HepG2 (cell line): Measurements from ENCODE around the gene EIF3L. TPM values are rescaled to one million over a fixed set of nuclear protein-coding genes. Genes with fewer than 3 reads are reported as not detected.

Experiments
- AGO2 ChIP-seq: fragments of 200-400 bp; formaldehyde crosslinking; optimal IDR thresholded peaks from 2 replicates; pipeline ENCODE3; 2017; ENCODE audit warnings: mild to moderate bottlenecking, low read depth, low read length, moderate library complexity
- BCL6 ChIP-seq: IDR thresholded peaks from 2 replicates; pipeline ENCODE4 v1.6.1; 2016; ENCODE audit warnings: missing genetic modification reagents, missing compliant biosample characterization
- HNF1B ChIP-seq: sonication (generic); formaldehyde crosslinking; IDR thresholded peaks from 2 replicates; pipeline ENCODE4 v1.5.1; 2020; ENCODE audit warnings: mild to moderate bottlenecking, moderate library complexity, missing genetic modification reagents
- ISX ChIP-seq: sonication (generic); formaldehyde crosslinking; conservative IDR thresholded peaks from 2 replicates; pipeline ENCODE4 v1.5.0; 2020; ENCODE audit warnings: missing genetic modification reagents
- MAF1 ChIP-seq: sonication (generic); formaldehyde crosslinking; IDR thresholded peaks from 2 replicates; pipeline ENCODE4 v1.5.0; 2020; ENCODE audit warnings: missing genetic modification reagents, borderline replicate concordance
- MED1 ChIP-seq: sonication (generic); formaldehyde crosslinking; IDR thresholded peaks from 2 replicates; pipeline ENCODE4 v1.4.0; 2020; ENCODE audit warnings: missing genetic modification reagents
- NBN ChIP-seq: fragments of 450-650 bp; conservative IDR thresholded peaks from 2 replicates; pipeline ENCODE4 v1.6.1; 2017
- NR2F1 ChIP-seq, 2 experiments: fragments of 450-650 bp in 1 of 2; formaldehyde crosslinking in 1 of 2; IDR thresholded peaks; 2 replicates each; pipeline versions ENCODE4 v1.5.0 to v1.6.1; 2016 to 2020; ENCODE audit warnings: mild to moderate bottlenecking in 1 of 2, missing compliant biosample characterization in 1 of 2, missing genetic modification reagents in 1 of 2, moderate library complexity in 1 of 2
- PITX1 ChIP-seq: sonication (generic); formaldehyde crosslinking; IDR thresholded peaks from 2 replicates; pipeline ENCODE4 v1.5.1; 2020; ENCODE audit warnings: mild to moderate bottlenecking, missing genetic modification reagents
- PLRG1 ChIP-seq: fragments of 450-650 bp; conservative IDR thresholded peaks from 2 replicates; pipeline ENCODE4 v1.6.1; 2016
- RXRA ChIP-seq: sonication (generic); formaldehyde crosslinking; IDR thresholded peaks from 2 replicates; pipeline ENCODE4 v1.5.1; 2020; ENCODE audit warnings: missing genetic modification reagents
- RXRB ChIP-seq: IDR thresholded peaks from 2 replicates; pipeline ENCODE4 v1.6.1; 2016; ENCODE audit warnings: borderline replicate concordance, missing genetic modification reagents, missing compliant biosample characterization
- XRCC5 ChIP-seq: fragments of 200-400 bp; formaldehyde crosslinking; optimal IDR thresholded peaks from 2 replicates; pipeline ENCODE3; 2017; ENCODE audit warnings: mild to moderate bottlenecking, low read length
- ZFP36 ChIP-seq: fragments of 150-350 bp; IDR thresholded peaks from 2 replicates; pipeline ENCODE4 v1.6.1; 2018; ENCODE audit warnings: borderline replicate concordance, low read length, low read depth; ENCODE audit not compliant: partially characterized antibody
- ZNF564 ChIP-seq: sonication (generic); formaldehyde crosslinking; IDR thresholded peaks from 2 replicates; pipeline ENCODE4 v1.8.1; 2023; ENCODE audit warnings: mild to moderate bottlenecking, missing genetic modification reagents
- ZNF574 ChIP-seq: sonication (generic); formaldehyde crosslinking; IDR thresholded peaks from 2 replicates; pipeline ENCODE4 v1.4.0; 2020; ENCODE audit warnings: missing genetic modification reagents
- ZNF598 ChIP-seq: sonication (generic); formaldehyde crosslinking; IDR thresholded peaks from 2 replicates; pipeline ENCODE4 v1.5.1; 2020; ENCODE audit warnings: mild to moderate bottlenecking, missing genetic modification reagents, borderline replicate concordance
- ZNF687 ChIP-seq: sonication (generic); formaldehyde crosslinking; IDR thresholded peaks from 2 replicates; pipeline ENCODE4 v1.5.1; 2020; ENCODE audit warnings: mild to moderate bottlenecking, missing genetic modification reagents, moderate library complexity
- ZNF710 ChIP-seq: sonication (generic); formaldehyde crosslinking; IDR thresholded peaks from 2 replicates; pipeline ENCODE4 v1.5.0; 2020; ENCODE audit warnings: mild to moderate bottlenecking, missing genetic modification reagents, borderline replicate concordance
- ZSCAN20 ChIP-seq: sonication (generic); formaldehyde crosslinking; IDR thresholded peaks from 2 replicates; pipeline ENCODE4 v1.4.0; 2020; ENCODE audit warnings: missing genetic modification reagents, mild to moderate bottlenecking, borderline replicate concordance
- polyA plus RNA-seq, 8 experiments: library from polyadenylated mRNA; depleted of rRNA in 3 of 8; stranded (reverse) in 7 of 8; unstranded in 1 of 8; fragments of >200 nt; fragmentation: Illumina TruSeq in 4 of 8; extraction: Trizol in 4 of 8; gene quantifications; 2 replicates each; pipeline versions ENCODE4 v1.2.1 to v1.2.3, GENCODE V29; 2011 to 2016; ENCODE audit warnings: low read depth in 4 of 8, missing spikeins in 1 of 8, mixed read lengths in 1 of 8; ENCODE audit not compliant: insufficient read depth in 1 of 8
- total RNA-seq, 5 experiments: library from RNA; depleted of rRNA; stranded (reverse); fragments of >200 nt; fragmentation: Illumina TruSeq; extraction: Trizol; gene quantifications; 2 replicates each; pipeline ENCODE4 v1.2.3, GENCODE V29; 2016; ENCODE audit warnings: low read depth in 1 of 5

The EIF3L gene
- total and polyA plus RNA-seq, 2 of the 13 experiments (the other 11 are each of a cell fraction or from before 2014, with no cell fraction given) = 514 to 793 TPM

- TF ChIP-seq ZNF710 (CRISPR knock-in tag) (no peak), NBN (no peak), MAF1 (CRISPR knock-in tag) (0 out of 2 replicates have a peak, but pooled peaks have one; percentile 38), BCL6 (CRISPR knock-in tag) (peak; percentile 100), RXRB (CRISPR knock-in tag) (peak; percentile 96), ISX (CRISPR knock-in tag) (0 out of 2 replicates have a peak, but pooled peaks have one; percentile 27), RXRA (peak; percentile 93), ZNF574 (CRISPR knock-in tag) (peak; percentile 40; the same call in 1 of the 2 replicates), XRCC5 (no peak), ZNF598 (CRISPR knock-in tag) (peak; percentile 43; the same call in 1 of the 2 replicates), MED1 (peak; percentile 54; the same call in 1 of the 2 replicates), ZNF687 (peak; percentile 26; the same call in 1 of the 2 replicates), ZFP36 (no peak), ZNF564 (CRISPR knock-in tag) (no peak), PLRG1 (no peak), NR2F1 (CRISPR knock-in tag; IDR thresholded peaks at IDR 0.05) (0 out of 4 replicates have a peak, but pooled peaks of 1 of the 2 experiments have one; percentile 14), PITX1 (CRISPR knock-in tag) (0 out of 2 replicates have a peak, but pooled peaks have one; percentile 22), ZSCAN20 (CRISPR knock-in tag) (0 out of 2 replicates have a peak, but pooled peaks have one; percentile 31), AGO2 (no peak), HNF1B (CRISPR knock-in tag) (0 out of 2 replicates have a peak, but pooled peaks have one; percentile 19)
Observed at GRCh38 chr22:37896939-37897338, 47.7 kb downstream of the EIF3L start (continued).
